Kidney (tissue), 14 donors: ENCODE measurements around the gene MEGF11. TPM values are rescaled to one million over a fixed set of nuclear protein-coding genes. Genes with fewer than 3 reads are reported as not detected.

Experiments used
- DNase-seq, 5 donors: peaks; one replicate each; pipeline ENCODE4 v3.0.0-alpha.2; 2013 to 2020
- FAIRE-seq: peaks from 2 replicates; lab custom pipeline; 2012; peaks lifted over from hg19 to GRCh38; lab: Jason Lieb, UNC
- H3K27ac ChIP-seq, 2 donors: one replicate each; pipeline ENCODE4 v1.7.0; 2013; ENCODE audit warnings: low read depth in 2 of 2, low read length in 2 of 2, inconsistent platforms in 1 of 2
- H3K27me3 ChIP-seq: one replicate; pipeline ENCODE4 v1.7.1; 2013; ENCODE audit warnings: low read length, inconsistent platforms; ENCODE audit not compliant: control insufficient read depth, insufficient read depth
- H3K36me3 ChIP-seq, 3 donors: one replicate each; pipeline versions ENCODE4 v1.7.0 to v1.7.1; 2013; ENCODE audit warnings: low read length in 3 of 3, control low read depth in 1 of 3, inconsistent platforms in 1 of 3; ENCODE audit not compliant: insufficient read depth in 3 of 3, control insufficient read depth in 2 of 3
- H3K4me1 ChIP-seq, 3 donors: one replicate each; pipeline versions ENCODE4 v1.7.0 to v1.7.1; 2013; ENCODE audit warnings: low read length in 3 of 3, inconsistent platforms in 1 of 3, low read depth in 1 of 3; ENCODE audit not compliant: control insufficient read depth in 2 of 3, insufficient read depth in 2 of 3
- H3K4me3 ChIP-seq, 3 donors: one replicate each; pipeline versions ENCODE4 v1.7.0 to v1.8.1; 2013; ENCODE audit warnings: low read length in 3 of 3, control low read depth in 1 of 3, inconsistent platforms in 1 of 3
- H3K9ac ChIP-seq, 3 donors: one replicate each; pipeline versions ENCODE4 v1.7.0 to v1.7.1; 2013; ENCODE audit warnings: low read length in 3 of 3, control low read depth in 1 of 3, inconsistent platforms in 1 of 3
- H3K9me3 ChIP-seq, 3 donors: one replicate each; pipeline versions ENCODE4 v1.7.0 to v1.7.1; 2013; ENCODE audit warnings: low read length in 3 of 3, control low read depth in 1 of 3, inconsistent platforms in 1 of 3; ENCODE audit not compliant: control insufficient read depth in 2 of 3, insufficient read depth in 1 of 3
- CTCF ChIP-seq: IDR thresholded peaks from 3 replicates; pipeline ENCODE4 v1.5.1; 2012; ENCODE audit warnings: mild to moderate bottlenecking, moderate library complexity, borderline replicate concordance; ENCODE audit not compliant: insufficient read depth; ENCODE audit errors: extremely low read depth
- intact Hi-C: fragments of 100-400 bp; cut with DNase I; formaldehyde crosslinking; loops from one replicate; pipeline ENCODE4 v1.11.1; 2022
- polyA plus RNA-seq: library from polyadenylated mRNA; stranded (reverse); fragments of 350-450 nt; fragmentation: Illumina TruSeq; extraction: RNeasy Lipid Tissue Mini Kit (QIAGEN cat#74804); gene quantifications from one replicate; pipeline ENCODE4 v1.2.3, GENCODE V29; 2014; ENCODE audit warnings: low read depth, low replicate concordance; ENCODE audit not compliant: insufficient read depth
- total RNA-seq: library from RNA; stranded (reverse); fragmentation: NEBNext Ultra II Directional; extraction: Animal tissue kit (Norgen Biotek cat#: 25700); gene quantifications from one replicate; pipeline ENCODE4 v1.2.1, GENCODE V29; 2021
- donor health status: control.
- donor health status: control.
- donor health status: control.
- donor health status: control.
- donor health status: control.
- donor health status: DM: yes; HTN: yes; CAD: no.
- donor health status: Normal renal cell carcinoma (clear cell type).

Gene MEGF11
- total and polyA plus RNA-seq, 2 donors from 2014 or later, result 10.4 to 41.8 TPM

- no peak for TF ChIP-seq CTCF
- intact Hi-C loops, result no loop called here
Observed at GRCh38 chr15:66229790-66230465, 23.6 kb downstream of the MEGF11 start.

GRCh38 chr15:66228807-66229735, 24.5 kb downstream of the MEGF11 start:
- no peak for DNase-seq

More at GRCh38 chr15:66229790-66230465, 23.6 kb downstream of the MEGF11 start:
- FAIRE-seq (no peak), DNase-seq (no peak)
- H3K9me3 ChIP-seq, result peaks cover 0 to 6% (median 0%) of the 10 kb centered on the region in 3 donors
- no peak overlapping the region for H3K27ac ChIP-seq
- no peaks in the 10 kb centered on the region for H3K36me3 ChIP-seq
- H3K27me3 ChIP-seq, result no peaks in the 10 kb centered on the region
- no peaks in the 10 kb centered on the region for H3K4me1 ChIP-seq
- no peak overlapping the region for H3K9ac ChIP-seq
- no peak overlapping the region for H3K4me3 ChIP-seq

GRCh38 chr15:66226736-66227135, 26.8 kb downstream of the MEGF11 start:
- no peak for TF ChIP-seq CTCF
- Histone ChIP-seq H3K9me3 (peaks cover 0 to 6% (median 0%) of the 10 kb centered on the region in 3 donors), H3K36me3 (no peaks in the 10 kb centered on the region), H3K4me3 (no peak overlapping the region), H3K27ac (no peak overlapping the region), H3K27me3 (no peaks in the 10 kb centered on the region), H3K9ac (no peak overlapping the region), H3K4me1 (no peaks in the 10 kb centered on the region)
- intact Hi-C loops, result no loop called here
- FAIRE-seq (no peak), DNase-seq (no peak)

More at GRCh38 chr15:66228807-66229735, 24.5 kb downstream of the MEGF11 start:
- Histone ChIP-seq H3K9ac (no peak overlapping the region), H3K27ac (no peak overlapping the region), H3K4me1 (no peaks in the 10 kb centered on the region), H3K4me3 (no peak overlapping the region), H3K9me3 (peaks cover 0 to 6% (median 0%) of the 10 kb centered on the region in 3 donors), H3K36me3 (no peaks in the 10 kb centered on the region), H3K27me3 (no peaks in the 10 kb centered on the region)
- no peak for FAIRE-seq
- intact Hi-C loops, result no loop called here
- TF ChIP-seq CTCF, result no peak
